ENCODE data around the gene OTUD3.
"Not testable (repeated sequence)": the region's sequence is repeated elsewhere in the genome, so short reads cannot be mapped to it uniquely, and the experiment has no call there.

The OTUD3 gene

GRCh38 chr1:19866029-19866428 is 16.2 kb upstream of the OTUD3 start:
- Histone ChIP-seq H3K79me2 (ENCODE audit: control insufficient read depth, low read length) (no peaks in the 10 kb centered on the region), H3K4me3 (ENCODE audit: low read length) (no peak overlapping the region), H3K9me3 (ENCODE audit: control insufficient read depth, insufficient read depth, low read length) (no peaks in the 10 kb centered on the region), H3K9me2 (replicated peaks; ENCODE audit: control insufficient read depth, low read length) (no peaks in the 10 kb centered on the region), H4K20me1 (ENCODE audit: control insufficient read depth, insufficient read depth, low read depth, low read length) (no peaks in the 10 kb centered on the region), H3K36me3 (ENCODE audit: control insufficient read depth, low read length) (no peaks in the 10 kb centered on the region), H3K4me2 (ENCODE audit: low read length) (no peak overlapping the region), H3K4me1 (ENCODE audit: control insufficient read depth, low read length) (no peaks in the 10 kb centered on the region), H3K27me3 (ENCODE audit: control insufficient read depth, low read length) (peaks cover 23% of the 10 kb centered on the region), H3F3A (ENCODE audit: control insufficient read depth, insufficient read depth) (no peaks in the 10 kb centered on the region), H3K27ac (ENCODE audit: low read depth, low read length) (no peak overlapping the region)
- TF ChIP-seq EZH2phosphoT487 (IDR thresholded peaks at IDR 0.05; ENCODE audit: borderline replicate concordance, low read length) (no peak), CTCF (IDR thresholded peaks at IDR 0.05; ENCODE audit: low read depth, low read length, poor library complexity, severe bottlenecking) (no peak)

GRCh38 chr1:19866758-19867157 is 15.4 kb upstream of the OTUD3 start:
- no peaks in the 10 kb centered on the region for H3K9me3 ChIP-seq (ENCODE audit: control insufficient read depth, insufficient read depth, low read length)
- no peaks in the 10 kb centered on the region for H3K4me1 ChIP-seq (ENCODE audit: control insufficient read depth, low read length)
- no peaks in the 10 kb centered on the region for H3K9me2 ChIP-seq (replicated peaks; ENCODE audit: control insufficient read depth, low read length)
- peaks cover 23% of the 10 kb centered on the region for H3K27me3 ChIP-seq (ENCODE audit: control insufficient read depth, low read length)
- H3K27ac ChIP-seq (ENCODE audit: low read depth, low read length): no peak overlapping the region
- no peaks in the 10 kb centered on the region for H3F3A ChIP-seq (ENCODE audit: control insufficient read depth, insufficient read depth)
- TF ChIP-seq EZH2phosphoT487 (IDR thresholded peaks at IDR 0.05; ENCODE audit: borderline replicate concordance, low read length): no peak
- TF ChIP-seq CTCF (IDR thresholded peaks at IDR 0.05; ENCODE audit: low read depth, low read length, poor library complexity, severe bottlenecking): no peak
- H3K4me3 ChIP-seq (ENCODE audit: low read length): no peak overlapping the region
- no peaks in the 10 kb centered on the region for H4K20me1 ChIP-seq (ENCODE audit: control insufficient read depth, insufficient read depth, low read depth, low read length)
- no peaks in the 10 kb centered on the region for H3K36me3 ChIP-seq (ENCODE audit: control insufficient read depth, low read length)
- H3K4me2 ChIP-seq (ENCODE audit: low read length): no peak overlapping the region
- H3K79me2 ChIP-seq (ENCODE audit: control insufficient read depth, low read length): no peaks in the 10 kb centered on the region

- not testable (repeated sequence) for H3K79me2 ChIP-seq (ENCODE audit: control insufficient read depth, low read length); H3K9me3 ChIP-seq (ENCODE audit: control insufficient read depth, insufficient read depth, low read length); H3K36me3 ChIP-seq (ENCODE audit: control insufficient read depth, low read length); H4K20me1 ChIP-seq (ENCODE audit: control insufficient read depth, insufficient read depth, low read depth, low read length); H3K27ac ChIP-seq (ENCODE audit: low read depth, low read length); H3K4me1 ChIP-seq (ENCODE audit: control insufficient read depth, low read length); H3K4me3 ChIP-seq (ENCODE audit: low read length); H3K4me2 ChIP-seq (ENCODE audit: low read length); H3K9me2 ChIP-seq (replicated peaks; ENCODE audit: control insufficient read depth, low read length); H3F3A ChIP-seq (ENCODE audit: control insufficient read depth, insufficient read depth)
- H3K27me3 ChIP-seq (ENCODE audit: control insufficient read depth, low read length): peaks cover 23% of the 10 kb centered on the region
Observed at GRCh38 chr1:19868575-19868974, 13.6 kb upstream of the OTUD3 start.

- H3K4me1 ChIP-seq (ENCODE audit: control insufficient read depth, low read length); H3K4me2 ChIP-seq (ENCODE audit: low read length); H3K9me2 ChIP-seq (replicated peaks; ENCODE audit: control insufficient read depth, low read length); H3K36me3 ChIP-seq (ENCODE audit: control insufficient read depth, low read length); H3K9me3 ChIP-seq (ENCODE audit: control insufficient read depth, insufficient read depth, low read length); H4K20me1 ChIP-seq (ENCODE audit: control insufficient read depth, insufficient read depth, low read depth, low read length); H3K4me3 ChIP-seq (ENCODE audit: low read length); H3K79me2 ChIP-seq (ENCODE audit: control insufficient read depth, low read length); H3F3A ChIP-seq (ENCODE audit: control insufficient read depth, insufficient read depth); H3K27ac ChIP-seq (ENCODE audit: low read depth, low read length): not testable (repeated sequence)
- peaks cover 23% of the 10 kb centered on the region for H3K27me3 ChIP-seq (ENCODE audit: control insufficient read depth, low read length)
Observed at GRCh38 chr1:19869453-19869852, 12.7 kb upstream of the OTUD3 start.
